Measurements from ENCODE around the gene TMEM62.
"Not testable (repeated sequence)": the region's sequence is repeated elsewhere in the genome, so short reads cannot be mapped to it uniquely, and the experiment has no call there.

Gene TMEM62

GRCh38 chr15:43150191-43150929, 17.0 kb downstream of the TMEM62 start:
- Histone ChIP-seq H3K9me3 (ENCODE audit: control extremely low read depth in 1 of 5, control insufficient read depth in 4 of 5, insufficient read depth in 2 of 5, low read depth in 1 of 5, low read length in 4 of 5) (no peaks in the 10 kb centered on the region), H3K27ac (ENCODE audit: insufficient read depth in 1 of 2, low read depth in 1 of 2, low read length in 2 of 2, poor library complexity in 1 of 2, severe bottlenecking in 2 of 2) (no peak overlapping the region), H3K27me3 (replicated peaks in 2 of 5; ENCODE audit: control insufficient read depth in 4 of 5, insufficient read depth in 5 of 5, low read length in 4 of 5) (no peaks in the 10 kb centered on the region), H3K4me3 (ENCODE audit: control insufficient read depth in 1 of 7, extremely low read depth in 1 of 7, insufficient read depth in 4 of 7, low read depth in 2 of 7, low read length in 6 of 7) (no peak overlapping the region), H3K4me1 (ENCODE audit: control extremely low read depth in 1 of 4, control insufficient read depth in 4 of 4, insufficient read depth in 4 of 4, low read length in 3 of 4) (peaks cover 0 to 3% (median 0%) of the 10 kb centered on the region in 4 experiments), H3K36me3 (ENCODE audit: control insufficient read depth in 4 of 4, insufficient read depth in 4 of 4, low read length in 3 of 4) (peaks cover 25 to 60% (median 37%) of the 10 kb centered on the region in 4 experiments)
- no peak for DNase-seq
- ChIA-PET CTCF (interaction anchor here (0.7 kb wide), 1 partner anchor 12 kb away, joined by 3 read pairs; no protein-coding TSS in a partner anchor), POLR2A (no interaction called here)
- WGBS (ENCODE audit: insufficient coverage), result 100% methylated on average over 2 of the region's 5 CpGs

DNA sequence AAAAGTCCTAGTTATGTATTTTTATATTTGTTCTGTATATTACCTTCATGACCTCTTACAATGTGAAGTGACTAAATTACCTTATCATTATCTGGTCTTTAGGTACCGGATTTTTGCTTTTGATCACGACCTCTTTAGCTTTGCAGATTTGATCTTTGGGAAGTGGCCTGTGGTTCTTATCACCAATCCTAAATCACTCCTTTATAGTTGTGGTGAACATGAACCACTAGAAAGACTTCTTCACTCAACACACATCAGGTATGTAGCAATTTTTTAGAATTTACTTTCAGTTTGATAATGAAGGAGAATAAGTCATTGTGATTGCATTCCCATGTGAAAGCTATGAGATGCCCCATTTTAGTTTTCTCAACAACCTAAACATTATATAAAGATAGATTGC, 18.3 kb downstream of the TMEM62 start:
- Histone ChIP-seq H3K36me3 (ENCODE audit: control insufficient read depth in 4 of 4, insufficient read depth in 4 of 4, low read length in 3 of 4) (peaks cover 17 to 64% (median 40%) of the 10 kb centered on the region in 4 experiments), H3K27me3 (replicated peaks in 2 of 5; ENCODE audit: control insufficient read depth in 4 of 5, insufficient read depth in 5 of 5, low read length in 4 of 5) (no peaks in the 10 kb centered on the region), H3K4me3 (ENCODE audit: control insufficient read depth in 1 of 7, extremely low read depth in 1 of 7, insufficient read depth in 4 of 7, low read depth in 2 of 7, low read length in 6 of 7) (no peak overlapping the region), H3K4me1 (ENCODE audit: control extremely low read depth in 1 of 4, control insufficient read depth in 4 of 4, insufficient read depth in 4 of 4, low read length in 3 of 4) (peaks cover 0 to 3% (median 0%) of the 10 kb centered on the region in 4 experiments), H3K27ac (ENCODE audit: insufficient read depth in 1 of 2, low read depth in 1 of 2, low read length in 2 of 2, poor library complexity in 1 of 2, severe bottlenecking in 2 of 2) (no peak overlapping the region), H3K9me3 (ENCODE audit: control extremely low read depth in 1 of 5, control insufficient read depth in 4 of 5, insufficient read depth in 2 of 5, low read depth in 1 of 5, low read length in 4 of 5) (no peaks in the 10 kb centered on the region)
- WGBS (ENCODE audit: insufficient coverage), result 87% methylated on average over 2 of the region's 2 CpGs
- POLR2A ChIA-PET, result no interaction called here
- DNase-seq, result peak in 2 of 3 donors; percentile 10
- CTCF ChIA-PET, result no interaction called here

- ChIA-PET CTCF (no interaction called here), POLR2A (no interaction called here)
- Histone ChIP-seq H3K9me3 (ENCODE audit: control extremely low read depth in 1 of 5, control insufficient read depth in 4 of 5, insufficient read depth in 2 of 5, low read depth in 1 of 5, low read length in 4 of 5) (no peaks in the 10 kb centered on the region), H3K36me3 (ENCODE audit: control insufficient read depth in 4 of 4, insufficient read depth in 4 of 4, low read length in 3 of 4) (peaks cover 12 to 59% (median 41%) of the 10 kb centered on the region in 4 experiments), H3K27me3 (replicated peaks in 2 of 5; ENCODE audit: control insufficient read depth in 4 of 5, insufficient read depth in 5 of 5, low read length in 4 of 5) (no peaks in the 10 kb centered on the region), H3K27ac (ENCODE audit: insufficient read depth in 1 of 2, low read depth in 1 of 2, low read length in 2 of 2, poor library complexity in 1 of 2, severe bottlenecking in 2 of 2) (peak overlapping the region in 1 of 2 experiments; percentile 14), H3K4me1 (ENCODE audit: control extremely low read depth in 1 of 4, control insufficient read depth in 4 of 4, insufficient read depth in 4 of 4, low read length in 3 of 4) (peaks cover 0 to 3% (median 0%) of the 10 kb centered on the region in 4 experiments), H3K4me3 (ENCODE audit: control insufficient read depth in 1 of 7, extremely low read depth in 1 of 7, insufficient read depth in 4 of 7, low read depth in 2 of 7, low read length in 6 of 7) (no peak overlapping the region)
- DNase-seq, result peak in 2 of 3 donors; percentile 11 to 26
Measured at GRCh38 chr15:43153269-43153668, 19.9 kb downstream of the TMEM62 start.

DNA sequence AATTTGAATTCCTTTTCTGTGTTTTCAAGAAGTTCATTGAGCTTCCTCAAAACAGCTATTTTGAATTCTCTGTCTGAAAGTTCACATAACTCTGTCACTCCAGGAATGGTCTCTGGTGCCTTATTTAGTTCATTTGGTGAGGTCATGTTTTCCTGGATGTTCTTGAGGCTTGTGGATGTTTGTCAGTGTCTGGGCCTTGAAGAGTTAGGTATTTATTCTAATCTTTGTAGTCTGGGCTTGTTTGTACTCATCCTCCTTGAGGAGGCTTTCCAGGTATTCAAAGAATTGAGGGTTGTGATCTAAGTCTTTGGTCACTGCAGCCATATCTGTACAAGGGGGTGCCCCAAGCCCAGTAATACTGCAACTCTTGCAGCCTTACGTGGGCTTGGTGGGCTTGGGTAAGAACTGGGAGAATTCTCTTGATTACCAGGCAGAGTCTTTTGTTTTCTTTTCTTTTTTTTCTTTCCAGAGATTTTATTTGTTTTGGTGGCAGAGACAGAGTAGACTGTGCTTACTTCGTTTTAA, 32.5 kb downstream of the TMEM62 start:
- no CpG with 5 or more reads among the region's 2 CpGs for WGBS (ENCODE audit: insufficient coverage)
- no peak overlapping the region for H3K27ac ChIP-seq (ENCODE audit: insufficient read depth in 1 of 2, low read depth in 1 of 2, low read length in 2 of 2, poor library complexity in 1 of 2, severe bottlenecking in 2 of 2)
- peaks cover 0 to 4% (median 0%) of the 10 kb centered on the region in 5 experiments for H3K9me3 ChIP-seq (ENCODE audit: control extremely low read depth in 1 of 5, control insufficient read depth in 4 of 5, insufficient read depth in 2 of 5, low read depth in 1 of 5, low read length in 4 of 5)
- H3K4me1 ChIP-seq (ENCODE audit: control extremely low read depth in 1 of 4, control insufficient read depth in 4 of 4, insufficient read depth in 4 of 4, low read length in 3 of 4), result no peaks in the 10 kb centered on the region
- H3K36me3 ChIP-seq (ENCODE audit: control insufficient read depth in 4 of 4, insufficient read depth in 4 of 4, low read length in 3 of 4), result peaks cover 9 to 46% (median 23%) of the 10 kb centered on the region in 4 experiments
- no peaks in the 10 kb centered on the region for H3K27me3 ChIP-seq (replicated peaks in 2 of 5; ENCODE audit: control insufficient read depth in 4 of 5, insufficient read depth in 5 of 5, low read length in 4 of 5)
- ChIA-PET CTCF (no interaction called here), POLR2A (interaction anchor here (0.6 kb wide), 1 partner anchor 63 kb away, joined by 6 read pairs; no protein-coding TSS in a partner anchor)
- no peak overlapping the region for H3K4me3 ChIP-seq (ENCODE audit: control insufficient read depth in 1 of 7, extremely low read depth in 1 of 7, insufficient read depth in 4 of 7, low read depth in 2 of 7, low read length in 6 of 7)
- no peak for DNase-seq

GRCh38 chr15:43167261-43167660, 33.9 kb downstream of the TMEM62 start:
- H3K4me3 ChIP-seq (ENCODE audit: control insufficient read depth in 1 of 7, extremely low read depth in 1 of 7, insufficient read depth in 4 of 7, low read depth in 2 of 7, low read length in 6 of 7); DNase-seq; H3K27me3 ChIP-seq (replicated peaks in 2 of 5; ENCODE audit: control insufficient read depth in 4 of 5, insufficient read depth in 5 of 5, low read length in 4 of 5); POLR2A ChIA-PET; CTCF ChIA-PET; H3K9me3 ChIP-seq (ENCODE audit: control extremely low read depth in 1 of 5, control insufficient read depth in 4 of 5, insufficient read depth in 2 of 5, low read depth in 1 of 5, low read length in 4 of 5); H3K4me1 ChIP-seq (ENCODE audit: control extremely low read depth in 1 of 4, control insufficient read depth in 4 of 4, insufficient read depth in 4 of 4, low read length in 3 of 4); H3K27ac ChIP-seq (ENCODE audit: insufficient read depth in 1 of 2, low read depth in 1 of 2, low read length in 2 of 2, poor library complexity in 1 of 2, severe bottlenecking in 2 of 2): not testable (repeated sequence)
- H3K36me3 ChIP-seq (ENCODE audit: control insufficient read depth in 4 of 4, insufficient read depth in 4 of 4, low read length in 3 of 4), result peaks cover 13 to 49% (median 21%) of the 10 kb centered on the region in 4 experiments
- WGBS (ENCODE audit: insufficient coverage), result no CpG with 5 or more reads among the region's 28 CpGs

- no peak for DNase-seq
- Histone ChIP-seq H3K4me1 (ENCODE audit: control extremely low read depth in 1 of 4, control insufficient read depth in 4 of 4, insufficient read depth in 4 of 4, low read length in 3 of 4) (no peaks in the 10 kb centered on the region), H3K36me3 (ENCODE audit: control insufficient read depth in 4 of 4, insufficient read depth in 4 of 4, low read length in 3 of 4) (peaks cover 18 to 61% (median 28%) of the 10 kb centered on the region in 4 experiments), H3K27me3 (replicated peaks in 2 of 5; ENCODE audit: control insufficient read depth in 4 of 5, insufficient read depth in 5 of 5, low read length in 4 of 5) (no peaks in the 10 kb centered on the region), H3K27ac (ENCODE audit: insufficient read depth in 1 of 2, low read depth in 1 of 2, low read length in 2 of 2, poor library complexity in 1 of 2, severe bottlenecking in 2 of 2) (no peak overlapping the region), H3K4me3 (ENCODE audit: control insufficient read depth in 1 of 7, extremely low read depth in 1 of 7, insufficient read depth in 4 of 7, low read depth in 2 of 7, low read length in 6 of 7) (no peak overlapping the region), H3K9me3 (ENCODE audit: control extremely low read depth in 1 of 5, control insufficient read depth in 4 of 5, insufficient read depth in 2 of 5, low read depth in 1 of 5, low read length in 4 of 5) (peaks cover 0 to 18% (median 0%) of the 10 kb centered on the region in 5 experiments)
- ChIA-PET CTCF (interaction anchor here (1.1 to 1.2 kb wide), 2 partner anchors 8 to 65 kb away, joined by 3 read pairs; no protein-coding TSS in a partner anchor), POLR2A (no interaction called here)
- WGBS (ENCODE audit: insufficient coverage), result 100% methylated on average over 2 of the region's 2 CpGs
Measured at GRCh38 chr15:43168192-43169107, 35.1 kb downstream of the TMEM62 start.

All from common myeloid progenitor, CD34-positive (primary cell).